CD4-positive, alpha-beta T cell treated with Interleukin-17A for 1 hour (primary cell): ENCODE results near the gene ARHGAP10.

Source experiments
- DNase-seq: peaks from one replicate; pipeline ENCODE4 v3.0.0-alpha.2; 2020

Gene ARHGAP10

GRCh38 chr4:147769386-147769785, 37.5 kb downstream of the ARHGAP10 start:
- no peak for DNase-seq

- DNase-seq: no peak
These were observed 38.9 kb downstream of the ARHGAP10 start for GRCh38 chr4:147770831-147771230.

- DNase-seq: no peak
These were observed 40.2 kb downstream of the ARHGAP10 start for GRCh38 chr4:147772056-147772455.

GRCh38 chr4:147772459-147772969, 40.6 kb downstream of the ARHGAP10 start:
- DNase-seq: no peak

- no peak for DNase-seq
These were observed 41.6 kb downstream of the ARHGAP10 start for GRCh38 chr4:147773261-147774184.

GRCh38 chr4:147776716-147777115, 44.8 kb downstream of the ARHGAP10 start:
- no peak for DNase-seq

- DNase-seq: no peak
These were observed 45.7 kb downstream of the ARHGAP10 start for GRCh38 chr4:147777456-147778091.

GRCh38 chr4:147778942-147779341, 47.1 kb downstream of the ARHGAP10 start:
- DNase-seq: no peak

GRCh38 chr4:147779451-147779850, 47.6 kb downstream of the ARHGAP10 start:
- no peak for DNase-seq

GRCh38 chr4:147780137-147780777, 48.4 kb downstream of the ARHGAP10 start:
- DNase-seq: no peak

- DNase-seq: no peak
These were observed 50.3 kb downstream of the ARHGAP10 start for GRCh38 chr4:147782087-147782781.

GRCh38 chr4:147785129-147785528, 53.2 kb downstream of the ARHGAP10 start:
- no peak for DNase-seq

- DNase-seq: no peak
These were observed 54.1 kb downstream of the ARHGAP10 start for GRCh38 chr4:147786031-147786430.

GRCh38 chr4:147786531-147786930, 54.6 kb downstream of the ARHGAP10 start:
- DNase-seq: no peak

GRCh38 chr4:147787204-147787603, 55.3 kb downstream of the ARHGAP10 start:
- DNase-seq: no peak

GRCh38 chr4:147788791-147789190, 56.9 kb downstream of the ARHGAP10 start:
- no peak for DNase-seq

GRCh38 chr4:147789596-147789995, 57.7 kb downstream of the ARHGAP10 start:
- DNase-seq: no peak

GRCh38 chr4:147790412-147790811, 58.5 kb downstream of the ARHGAP10 start:
- DNase-seq: no peak

- no peak for DNase-seq
These were observed 59.5 kb downstream of the ARHGAP10 start for GRCh38 chr4:147791341-147791740.

GRCh38 chr4:147791865-147792264, 60.0 kb downstream of the ARHGAP10 start:
- no peak for DNase-seq

- no peak for DNase-seq
These were observed 61.9 kb downstream of the ARHGAP10 start for GRCh38 chr4:147793569-147794313.

- no peak for DNase-seq
These were observed 62.4 kb downstream of the ARHGAP10 start for GRCh38 chr4:147794314-147794680.
